ENCODE data around the gene GLI3.

The GLI3 gene

DNA sequence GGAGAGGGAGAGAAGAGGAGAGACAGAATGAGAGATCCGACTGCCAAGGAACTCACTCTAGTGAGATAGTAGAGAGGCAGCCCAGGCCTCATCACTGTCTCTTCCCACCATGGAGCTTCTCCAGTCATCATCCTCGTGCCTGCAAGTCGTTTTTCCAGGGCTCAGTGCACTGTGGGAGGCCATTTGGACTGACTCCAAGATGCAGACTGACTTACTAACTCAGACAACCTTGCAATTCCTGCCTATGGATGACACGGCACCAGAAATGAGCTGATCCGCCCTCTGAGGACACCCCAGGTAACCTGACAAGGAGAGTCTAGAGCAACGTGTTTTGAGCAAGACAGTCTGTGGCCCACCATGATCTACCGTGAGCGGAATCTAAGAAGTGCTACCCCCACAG is 154.9 kb downstream of the GLI3 start:
- H3K27ac ChIP-seq = no peak overlapping the region
- no peak for TF ChIP-seq ZFX (IDR thresholded peaks at IDR 0.05; ENCODE audit: borderline replicate concordance)
- TF ChIP-seq, protein P1, sequence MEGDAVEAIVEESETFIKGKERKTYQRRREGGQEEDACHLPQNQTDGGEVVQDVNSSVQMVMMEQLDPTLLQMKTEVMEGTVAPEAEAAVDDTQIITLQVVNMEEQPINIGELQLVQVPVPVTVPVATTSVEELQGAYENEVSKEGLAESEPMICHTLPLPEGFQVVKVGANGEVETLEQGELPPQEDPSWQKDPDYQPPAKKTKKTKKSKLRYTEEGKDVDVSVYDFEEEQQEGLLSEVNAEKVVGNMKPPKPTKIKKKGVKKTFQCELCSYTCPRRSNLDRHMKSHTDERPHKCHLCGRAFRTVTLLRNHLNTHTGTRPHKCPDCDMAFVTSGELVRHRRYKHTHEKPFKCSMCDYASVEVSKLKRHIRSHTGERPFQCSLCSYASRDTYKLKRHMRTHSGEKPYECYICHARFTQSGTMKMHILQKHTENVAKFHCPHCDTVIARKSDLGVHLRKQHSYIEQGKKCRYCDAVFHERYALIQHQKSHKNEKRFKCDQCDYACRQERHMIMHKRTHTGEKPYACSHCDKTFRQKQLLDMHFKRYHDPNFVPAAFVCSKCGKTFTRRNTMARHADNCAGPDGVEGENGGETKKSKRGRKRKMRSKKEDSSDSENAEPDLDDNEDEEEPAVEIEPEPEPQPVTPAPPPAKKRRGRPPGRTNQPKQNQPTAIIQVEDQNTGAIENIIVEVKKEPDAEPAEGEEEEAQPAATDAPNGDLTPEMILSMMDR (IDR thresholded peaks at IDR 0.05) = no peak

DNA sequence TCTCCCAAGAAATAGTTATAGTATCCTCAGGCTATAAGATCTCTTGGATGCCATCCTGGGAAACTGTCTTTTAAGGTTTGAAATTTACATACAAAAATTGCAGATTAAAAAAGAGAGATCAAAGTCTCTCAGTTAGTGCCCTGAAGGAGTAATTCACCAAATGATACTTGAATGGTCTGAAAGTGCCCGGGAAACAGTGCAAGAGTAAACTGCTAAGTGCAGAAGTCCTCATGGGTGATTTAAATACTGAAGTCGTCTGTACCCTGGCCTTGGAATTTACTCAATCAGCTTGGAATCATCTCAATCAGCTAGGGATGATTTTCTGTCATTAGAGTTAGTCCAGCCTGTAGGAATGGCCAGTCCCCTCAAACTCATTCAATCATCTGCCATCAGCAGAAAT is 155.3 kb downstream of the GLI3 start:
- TF ChIP-seq, protein P1 (IDR thresholded peaks at IDR 0.05) = no peak
- TF ChIP-seq ZFX (IDR thresholded peaks at IDR 0.05; ENCODE audit: borderline replicate concordance) = no peak
- H3K27ac ChIP-seq = no peak overlapping the region

DNA sequence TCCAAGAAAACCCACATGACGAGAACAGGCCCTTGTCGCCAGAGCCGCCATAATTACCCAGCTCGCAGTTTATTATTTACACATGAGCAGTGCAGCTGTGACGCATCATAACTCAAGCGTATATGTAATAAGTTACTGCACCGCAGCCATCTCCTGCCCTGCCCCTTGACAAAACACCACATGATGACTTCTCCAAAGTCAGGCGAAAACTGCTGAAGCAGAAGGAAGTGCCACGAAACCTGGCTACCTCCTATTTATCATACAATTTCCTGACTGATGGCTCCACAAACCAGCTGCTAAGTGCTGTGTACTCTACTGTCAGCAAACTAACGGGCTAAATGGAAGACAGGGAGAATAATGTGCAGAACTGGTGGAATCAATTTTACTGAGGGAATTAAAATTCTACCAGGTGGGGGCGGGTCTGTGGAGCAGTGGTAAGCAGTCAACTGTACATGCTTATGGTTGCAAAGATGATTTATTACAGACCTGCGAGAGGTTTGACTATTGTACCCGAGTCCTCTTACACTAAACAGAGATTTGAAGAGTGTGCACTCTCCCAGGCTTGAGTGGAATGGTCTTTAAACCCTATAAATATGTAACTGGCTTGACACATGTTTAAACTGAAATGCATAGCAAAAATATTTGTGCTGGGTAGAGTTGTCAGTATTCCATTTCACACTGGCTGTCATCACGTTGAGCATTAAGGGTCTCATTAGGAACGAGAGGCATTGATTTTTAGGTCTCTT is 156.0 kb downstream of the GLI3 start:
- H3K27ac ChIP-seq = no peak overlapping the region
- TF ChIP-seq, protein P1 (IDR thresholded peaks at IDR 0.05) = no peak
- no peak for TF ChIP-seq ZFX (IDR thresholded peaks at IDR 0.05; ENCODE audit: borderline replicate concordance)

DNA sequence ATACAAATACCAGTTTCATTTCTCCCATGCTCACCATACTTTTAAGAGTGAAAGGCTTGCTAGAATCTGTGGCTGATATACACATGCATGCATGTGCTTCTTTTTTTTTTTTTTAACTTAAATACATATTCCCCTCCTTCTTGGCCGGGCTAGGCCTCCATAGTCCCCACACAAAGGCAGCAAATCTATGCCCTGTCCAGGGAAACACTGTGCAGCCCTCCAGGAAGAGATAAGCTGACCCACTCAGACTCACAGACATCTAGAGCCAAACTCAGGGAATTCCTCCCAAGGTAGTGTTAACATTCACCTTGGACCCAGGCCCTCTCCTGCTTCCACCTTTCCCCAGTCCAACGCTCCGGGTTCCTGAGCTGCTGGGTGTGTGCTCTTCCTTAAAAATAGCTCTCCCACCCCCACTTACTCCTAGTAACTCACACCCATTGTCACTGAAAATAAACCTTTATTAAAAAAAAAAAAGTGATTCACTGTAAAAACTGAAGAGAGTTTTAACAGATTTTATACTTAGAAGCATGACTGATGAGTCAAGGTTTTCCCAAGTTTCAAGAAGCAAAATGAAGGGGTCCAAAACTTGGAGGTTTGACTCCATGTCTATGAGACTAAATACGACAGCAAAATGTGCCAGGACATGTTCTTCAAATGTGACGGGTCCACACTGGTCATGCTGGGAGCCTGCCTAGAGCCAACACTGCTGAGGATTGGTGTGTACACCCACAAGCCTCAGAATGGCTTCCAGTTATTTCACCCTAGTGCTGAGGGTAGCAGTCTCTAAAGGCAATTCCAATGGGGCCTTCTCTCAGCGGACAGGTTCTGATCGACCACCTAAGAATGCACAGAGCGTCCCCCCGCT is 159.5 kb downstream of the GLI3 start:
- H3K27ac ChIP-seq = no peak overlapping the region
- TF ChIP-seq ZFX (IDR thresholded peaks at IDR 0.05; ENCODE audit: borderline replicate concordance) = no peak
- TF ChIP-seq, protein P1 (IDR thresholded peaks at IDR 0.05) = no peak

DNA sequence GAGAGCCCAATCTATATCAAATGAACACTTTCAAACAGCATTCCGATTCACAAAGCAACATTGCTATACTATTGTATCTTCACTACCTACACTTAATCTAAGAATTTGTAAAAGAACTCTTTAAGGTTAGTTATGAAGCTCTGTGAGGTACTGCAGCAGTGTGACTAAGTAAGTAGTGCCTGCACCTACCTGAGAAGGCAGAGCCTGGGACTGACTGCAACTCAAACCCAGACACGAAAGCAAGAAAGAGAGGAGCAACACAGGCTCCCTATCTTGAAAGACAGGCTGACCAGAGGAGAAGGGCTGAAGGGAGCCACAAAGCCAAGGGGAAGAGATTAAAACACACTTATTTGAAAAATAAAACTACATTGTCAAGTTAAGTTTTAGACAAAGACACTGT is 160.1 kb downstream of the GLI3 start:
- TF ChIP-seq, protein P1 (IDR thresholded peaks at IDR 0.05) = no peak
- TF ChIP-seq ZFX (IDR thresholded peaks at IDR 0.05; ENCODE audit: borderline replicate concordance) = no peak
- H3K27ac ChIP-seq = no peak overlapping the region

DNA sequence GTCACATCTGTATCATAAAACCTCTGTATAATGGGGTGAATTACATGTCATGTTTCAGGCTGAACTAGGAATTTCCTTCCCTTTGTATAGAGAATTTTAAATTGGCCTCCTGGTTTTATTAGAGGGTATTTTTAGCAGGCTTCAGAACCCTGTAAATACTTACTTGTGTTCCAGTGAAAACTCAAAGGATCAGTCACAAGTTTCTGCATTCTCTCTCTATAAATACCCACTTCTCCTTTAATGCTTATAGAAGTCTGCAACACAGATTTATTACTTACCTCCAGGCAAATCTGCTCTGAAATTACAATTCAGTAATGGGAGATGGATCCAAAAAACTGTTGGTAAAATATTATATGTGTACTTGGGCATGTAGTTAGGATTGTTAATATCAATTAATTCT is 161.6 kb downstream of the GLI3 start:
- TF ChIP-seq ZFX (IDR thresholded peaks at IDR 0.05; ENCODE audit: borderline replicate concordance) = no peak
- TF ChIP-seq, protein P1 (IDR thresholded peaks at IDR 0.05) = no peak

DNA sequence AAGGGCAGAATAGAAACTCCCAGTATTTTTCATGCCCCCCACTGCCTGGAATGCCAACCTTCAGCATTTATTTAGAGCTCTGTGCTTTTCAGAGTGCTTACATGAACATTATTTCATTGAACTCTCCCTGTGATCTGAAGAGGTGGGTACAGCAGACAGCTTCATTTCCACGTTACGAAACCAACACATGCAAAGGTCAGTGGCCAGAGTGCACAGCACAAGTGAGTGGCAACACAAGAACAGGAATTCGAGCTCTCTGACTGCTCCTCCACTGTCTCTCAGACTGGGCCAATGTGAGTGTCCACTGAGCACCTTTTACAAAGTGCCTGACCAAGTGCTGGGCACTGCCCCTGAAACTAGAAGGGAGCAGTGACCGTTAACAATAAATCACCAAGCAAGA is 162.9 kb downstream of the GLI3 start:
- H3K27ac ChIP-seq = no peak overlapping the region
- no peak for TF ChIP-seq ZFX (IDR thresholded peaks at IDR 0.05; ENCODE audit: borderline replicate concordance)
- TF ChIP-seq, protein P1 (IDR thresholded peaks at IDR 0.05) = no peak

More for the DNA sequence above, 161.6 kb downstream of the GLI3 start:
- no peak overlapping the region for H3K27ac ChIP-seq

Measured in 22Rv1 (cell line).